NCI-H1048 (cell line): ENCODE measurements around the gene OR4D2.

Source experiments
- DNase-seq: peaks from one replicate; lab custom pipeline; 2025; lab: John Stamatoyannopoulos, UW

OR4D2 gene

DNA sequence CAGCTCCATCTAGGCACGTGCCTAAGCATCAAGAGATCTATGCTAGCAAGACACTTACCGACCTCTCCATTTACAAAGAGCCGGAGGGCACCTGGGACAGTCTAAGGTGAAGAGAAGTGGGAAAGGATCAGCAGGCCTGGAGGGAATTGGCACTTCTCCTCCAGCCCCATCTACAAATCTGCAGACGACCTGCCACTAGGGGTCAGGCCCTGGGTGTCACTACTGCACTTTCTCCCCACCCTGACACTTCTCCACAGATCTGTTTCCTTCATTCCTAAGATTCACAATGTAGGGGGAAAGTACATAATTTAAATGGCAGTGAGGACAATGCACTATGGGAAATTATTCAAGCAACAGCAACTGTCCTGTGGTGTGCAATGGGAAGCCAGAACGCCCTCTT is 44.1 kb downstream of the OR4D2 start:
- DNase-seq: no peak

DNA sequence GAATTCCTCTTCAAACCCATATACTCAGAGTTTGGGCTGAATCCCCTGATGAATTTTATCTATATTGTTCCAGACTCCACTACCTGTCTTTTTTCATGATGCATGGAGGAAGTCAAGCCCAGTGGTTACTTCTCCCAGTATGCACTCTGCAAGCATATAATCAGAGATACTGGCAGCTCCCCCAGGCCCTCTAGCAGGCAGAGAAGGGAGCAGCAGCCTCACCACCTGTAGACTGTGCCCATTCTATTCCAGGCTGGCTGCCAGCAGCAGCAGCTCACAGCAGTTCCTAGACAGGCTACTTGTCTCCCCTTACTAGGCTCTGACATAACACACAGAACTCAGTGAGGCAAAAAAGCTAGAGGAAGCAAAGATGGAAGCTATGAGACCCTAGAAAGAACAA is 48.9 kb downstream of the OR4D2 start:
- DNase-seq: no peak

DNA sequence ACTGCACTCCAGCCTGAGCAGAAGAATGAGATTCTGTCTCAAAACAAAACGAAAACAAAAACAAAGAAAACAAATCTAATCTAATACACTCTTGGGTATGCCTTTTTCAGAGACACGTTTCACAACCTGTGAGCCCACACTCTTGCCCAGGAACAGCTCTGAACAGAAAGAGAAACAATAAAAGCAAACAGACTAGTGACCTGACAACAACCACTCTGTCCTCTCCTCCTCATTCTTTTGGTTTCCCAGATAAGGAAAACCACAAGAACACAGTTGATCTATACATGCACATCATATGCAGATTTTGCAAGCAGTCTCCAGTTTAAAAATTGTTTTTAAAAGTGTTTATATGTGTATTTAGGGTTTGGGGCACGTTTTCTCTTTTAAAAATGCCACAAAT is 51.0 kb downstream of the OR4D2 start:
- DNase-seq: no peak

DNA sequence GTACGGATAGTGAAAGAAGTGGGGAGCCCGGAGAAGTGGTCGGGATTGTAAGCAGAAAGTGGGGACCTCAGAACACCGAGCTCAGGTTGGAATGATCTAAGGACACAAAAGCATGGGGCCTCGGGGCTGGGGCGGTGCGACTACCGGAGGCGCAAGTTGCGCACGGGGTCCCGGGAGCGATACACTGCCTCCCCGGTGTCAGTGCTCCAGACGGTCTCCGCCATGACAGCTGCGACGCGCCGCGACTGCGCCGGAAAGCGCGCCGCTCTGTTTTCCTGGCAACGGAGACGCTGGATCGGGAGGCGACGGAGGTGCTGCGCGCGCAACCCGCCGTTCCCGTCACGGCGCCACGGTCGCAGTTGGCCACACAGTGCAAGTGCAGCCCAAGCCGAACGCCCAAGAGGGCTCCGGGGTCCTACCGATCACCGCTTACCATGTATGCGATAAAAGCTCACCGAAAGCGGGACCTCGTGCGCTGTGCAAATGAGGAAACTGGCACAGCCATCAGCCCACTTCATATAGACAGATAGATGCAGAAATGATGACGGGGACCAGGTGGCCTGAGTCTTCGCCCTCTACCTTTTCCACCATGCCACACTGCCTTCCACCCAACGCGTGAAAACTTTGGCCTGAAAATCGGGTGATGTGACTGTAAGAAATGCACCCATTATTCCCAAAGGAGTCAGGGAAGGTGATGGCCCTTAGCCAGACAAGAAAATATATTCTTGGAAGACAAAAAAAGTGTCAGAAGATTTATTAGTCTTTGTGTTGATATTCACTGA is 52.4 kb downstream of the OR4D2 start, which contains the start of gene MKS1:
Gene MKS1 (minus strand): TSS at position 249 of the 782 bp plus-strand sequence. CDS start 25 bp downstream, at position 224.
- peak; percentile 62 for DNase-seq

DNA sequence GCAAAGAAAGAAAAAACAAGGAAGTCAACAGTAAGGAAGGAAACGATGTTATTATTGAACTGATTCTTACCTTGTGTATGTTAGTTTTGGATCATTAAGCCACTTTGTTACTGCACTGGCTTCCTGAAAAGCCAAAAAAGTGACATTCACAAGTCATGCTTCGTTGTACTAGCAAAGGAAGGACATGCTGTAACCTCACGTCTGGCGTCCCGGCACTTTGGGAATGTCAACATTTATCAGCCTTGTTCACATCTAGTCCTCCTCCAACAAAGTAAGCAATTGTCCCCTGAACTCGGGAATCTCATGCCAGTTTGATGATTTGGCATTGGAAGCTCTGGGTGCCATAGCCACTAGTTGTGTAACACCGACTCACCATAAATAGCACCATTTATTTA is 53.0 kb downstream of the OR4D2 start:
- DNase-seq: no peak
